ENCODE results near the gene ST7L. TPM values are rescaled to one million over a fixed set of nuclear protein-coding genes. Genes with fewer than 3 reads are reported as not detected.
A peak's percentile ranks its signal among the peaks of the same experiment; 100 is the strongest.

ST7L gene
- total and polyA plus RNA-seq, 10 of the 15 experiments (the other 5 are each of a cell fraction or from before 2014, with no cell fraction given) = 3.6 to 13.7 (median 8.9) TPM

GRCh38 chr1:112618721-112619517 lies at the start of gene ST7L (continued):
- TF ChIP-seq BCLAF1 (IDR thresholded peaks at IDR 0.05) (no peak), ATF2 (IDR thresholded peaks at IDR 0.05; ENCODE audit: low read length) (no peak), CREM (IDR thresholded peaks at IDR 0.05; ENCODE audit: low read depth) (no peak), ATF3 (IDR thresholded peaks at IDR 0.05; ENCODE audit: borderline replicate concordance, extremely low read depth, low read depth, low read length) (no peak), POLR2A (IDR thresholded peaks at IDR 0.05; ENCODE audit: low read depth, low read length) (peak; percentile 92), MYC (IDR thresholded peaks at IDR 0.05; ENCODE audit: insufficient read depth, insufficient read length, insufficient replicate concordance, low read length, severe bottlenecking) (no peak), NKRF (conservative IDR thresholded peaks at IDR 0.05) (0 out of 2 replicates have a peak, but pooled peaks have one; percentile 20), GABPA (IDR thresholded peaks at IDR 0.05; ENCODE audit: low read depth) (no peak), RAD21 (IDR thresholded peaks at IDR 0.05; ENCODE audit: insufficient read depth, low read depth, low read length) (no peak), RBBP5 (conservative IDR thresholded peaks at IDR 0.05) (no peak), MLLT1 (IDR thresholded peaks at IDR 0.05) (0 out of 2 replicates have a peak, but pooled peaks have one; percentile 9), KDM1A (IDR thresholded peaks at IDR 0.05; ENCODE audit: borderline replicate concordance) (no peak), TCF3 (IDR thresholded peaks at IDR 0.05; ENCODE audit: borderline replicate concordance, insufficient read depth, low read depth, low read length) (0 out of 2 replicates have a peak, but pooled peaks have one; percentile 32), PKNOX1 (IDR thresholded peaks at IDR 0.05) (peak; percentile 96), PRDM15 (CRISPR knock-in tag; IDR thresholded peaks at IDR 0.05) (no peak)

All from GM12878 (cell line).